Thoracic aorta (tissue), 2 donors: Measurements from ENCODE around the gene PYROXD2. TPM values are rescaled to one million over a fixed set of nuclear protein-coding genes. Genes with fewer than 3 reads are reported as not detected.

Experiments
- ATAC-seq: fragments of 150-250 bp; one replicate; pipeline ENCODE4 v1.8.0; 2017; ENCODE audit warnings: low read depth; ENCODE audit not compliant: insufficient number of reproducible peaks, low FRiP score
- DNase-seq: peaks from one replicate; pipeline ENCODE4 v3.0.0-alpha.2; 2020; ENCODE audit warnings: low spot score
- H3K27ac ChIP-seq, 2 donors: fragments of 200-600 bp; sonication (generic); 1 replicate in 1 of 2; 2 replicates in 1 of 2; pipeline ENCODE4 v1.5.1; 2016; ENCODE audit warnings: mild to moderate bottlenecking in 2 of 2, moderate library complexity in 2 of 2
- H3K27me3 ChIP-seq: fragments of 200-600 bp; sonication (generic); replicated peaks from 2 replicates; pipeline ENCODE4 v1.6.0; 2016; ENCODE audit warnings: mild to moderate bottlenecking; ENCODE audit not compliant: insufficient read depth
- H3K36me3 ChIP-seq: fragments of 200-600 bp; sonication (generic); one replicate; pipeline ENCODE4 v1.5.1; 2016
- H3K4me1 ChIP-seq, 2 donors: fragments of 200-600 bp; sonication (generic); 1 replicate in 1 of 2; 2 replicates in 1 of 2; pipeline versions ENCODE4 v1.5.1 to v1.6.0; 2016; ENCODE audit warnings: low read depth in 2 of 2, mild to moderate bottlenecking in 1 of 2; ENCODE audit not compliant: control insufficient read depth in 1 of 2
- H3K4me3 ChIP-seq: fragments of 200-600 bp; sonication (generic); 2 replicates; pipeline ENCODE4 v1.5.1; 2016; ENCODE audit warnings: mild to moderate bottlenecking
- H3K9me3 ChIP-seq: fragments of 200-600 bp; sonication (generic); 2 replicates; pipeline ENCODE4 v1.5.1; 2016
- total RNA-seq, 2 donors: library from RNA; depleted of rRNA; stranded (reverse); fragments of >200 nt; gene quantifications; one replicate each; pipeline versions ENCODE4 v1.1.0 to v1.2.3, GENCODE V29; 2016
- TF ChIP-seq, protein P1 (sequence below): fragments of 200-600 bp; sonication (generic); IDR thresholded peaks from one replicate; pipeline ENCODE4 v1.5.1; 2019; ENCODE audit warnings: antibody characterized with exemption

The PYROXD2 gene
- total RNA-seq, 2 donors from 2014 or later, result 6.3 to 9.3 TPM

GRCh38 chr10:98444314-98445006 is 29.5 kb upstream of the PYROXD2 start:
- Histone ChIP-seq H3K27ac (no peak overlapping the region), H3K4me1 (peaks cover 2 to 6% of the 10 kb centered on the region in 2 donors), H3K36me3 (peaks cover 15% of the 10 kb centered on the region), H3K9me3 (no peaks in the 10 kb centered on the region), H3K4me3 (no peak overlapping the region), H3K27me3 (no peaks in the 10 kb centered on the region)
- ATAC-seq (no peak), DNase-seq (no peak)
- TF ChIP-seq, protein P1, sequence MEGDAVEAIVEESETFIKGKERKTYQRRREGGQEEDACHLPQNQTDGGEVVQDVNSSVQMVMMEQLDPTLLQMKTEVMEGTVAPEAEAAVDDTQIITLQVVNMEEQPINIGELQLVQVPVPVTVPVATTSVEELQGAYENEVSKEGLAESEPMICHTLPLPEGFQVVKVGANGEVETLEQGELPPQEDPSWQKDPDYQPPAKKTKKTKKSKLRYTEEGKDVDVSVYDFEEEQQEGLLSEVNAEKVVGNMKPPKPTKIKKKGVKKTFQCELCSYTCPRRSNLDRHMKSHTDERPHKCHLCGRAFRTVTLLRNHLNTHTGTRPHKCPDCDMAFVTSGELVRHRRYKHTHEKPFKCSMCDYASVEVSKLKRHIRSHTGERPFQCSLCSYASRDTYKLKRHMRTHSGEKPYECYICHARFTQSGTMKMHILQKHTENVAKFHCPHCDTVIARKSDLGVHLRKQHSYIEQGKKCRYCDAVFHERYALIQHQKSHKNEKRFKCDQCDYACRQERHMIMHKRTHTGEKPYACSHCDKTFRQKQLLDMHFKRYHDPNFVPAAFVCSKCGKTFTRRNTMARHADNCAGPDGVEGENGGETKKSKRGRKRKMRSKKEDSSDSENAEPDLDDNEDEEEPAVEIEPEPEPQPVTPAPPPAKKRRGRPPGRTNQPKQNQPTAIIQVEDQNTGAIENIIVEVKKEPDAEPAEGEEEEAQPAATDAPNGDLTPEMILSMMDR, result no peak

DNA sequence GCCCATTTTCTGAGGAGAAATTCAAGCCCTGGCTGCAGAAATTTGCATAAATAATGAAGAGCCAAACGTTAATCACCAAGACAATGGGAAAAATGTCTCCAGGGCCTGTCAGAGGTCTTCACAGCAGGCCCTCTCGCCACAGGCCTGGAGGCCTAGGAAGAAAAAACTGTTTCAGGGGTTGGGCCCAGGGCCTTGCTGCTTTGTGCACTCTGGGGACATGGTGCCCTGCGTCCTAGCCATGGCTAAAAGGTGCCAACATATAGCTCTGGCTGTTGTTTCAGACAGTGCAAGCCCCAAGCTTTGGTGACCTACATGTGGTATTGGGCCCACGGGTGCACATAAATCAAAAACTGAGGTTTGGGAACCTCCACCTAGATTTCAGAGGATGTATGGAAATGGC is 23.7 kb upstream of the PYROXD2 start:
- DNase-seq, result no peak

DNA sequence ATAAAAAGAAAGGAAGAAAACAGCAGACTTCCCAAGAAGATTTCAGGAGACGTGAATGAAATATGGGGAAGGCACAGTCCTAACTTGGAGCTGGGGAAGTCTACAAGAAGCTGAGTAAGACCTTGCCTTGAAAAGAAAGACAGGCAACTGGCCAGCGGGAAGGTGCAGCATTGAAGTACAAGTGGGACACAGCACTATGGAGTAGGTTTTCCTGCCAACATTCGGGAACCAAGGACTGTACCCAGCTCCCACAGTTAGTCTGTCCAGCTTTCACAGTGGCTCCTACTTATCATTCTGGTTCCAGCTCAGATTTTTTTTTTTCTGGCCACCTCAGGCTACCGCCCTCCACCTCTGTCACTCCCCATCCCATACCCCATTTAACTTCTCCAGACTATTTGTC is 21.7 kb upstream of the PYROXD2 start:
- Histone ChIP-seq H3K4me1 (no peaks in the 10 kb centered on the region), H3K4me3 (no peak overlapping the region), H3K9me3 (no peaks in the 10 kb centered on the region), H3K27ac (no peak overlapping the region), H3K36me3 (peaks cover 50% of the 10 kb centered on the region), H3K27me3 (no peaks in the 10 kb centered on the region)
- ATAC-seq (no peak), DNase-seq (no peak)
- TF ChIP-seq, protein P1, result no peak

More for the DNA sequence above, 23.7 kb upstream of the PYROXD2 start:
- no peak for ATAC-seq
- no peaks in the 10 kb centered on the region for H3K9me3 ChIP-seq
- no peak overlapping the region for H3K4me3 ChIP-seq
- TF ChIP-seq, protein P1, result no peak
- no peak overlapping the region for H3K27ac ChIP-seq
- no peaks in the 10 kb centered on the region for H3K4me1 ChIP-seq
- H3K27me3 ChIP-seq, result no peaks in the 10 kb centered on the region
- peaks cover 33% of the 10 kb centered on the region for H3K36me3 ChIP-seq

- no peak for DNase-seq
- no peak overlapping the region for H3K4me3 ChIP-seq
- H3K4me1 ChIP-seq, result no peaks in the 10 kb centered on the region
- TF ChIP-seq, protein P1, result no peak
- H3K27me3 ChIP-seq, result no peaks in the 10 kb centered on the region
- H3K9me3 ChIP-seq, result no peaks in the 10 kb centered on the region
- no peak for ATAC-seq
- H3K36me3 ChIP-seq, result peaks cover 60% of the 10 kb centered on the region
- no peak overlapping the region for H3K27ac ChIP-seq
Observed at GRCh38 chr10:98435178-98435577, 20.2 kb upstream of the PYROXD2 start.

GRCh38 chr10:98433881-98434732 is 19.1 kb upstream of the PYROXD2 start:
- DNase-seq (no peak), ATAC-seq (no peak)
- TF ChIP-seq, protein P1, result no peak
- H3K9me3 ChIP-seq, result no peaks in the 10 kb centered on the region
- no peak overlapping the region for H3K4me3 ChIP-seq
- no peaks in the 10 kb centered on the region for H3K27me3 ChIP-seq
- H3K36me3 ChIP-seq, result peaks cover 62% of the 10 kb centered on the region
- H3K27ac ChIP-seq, result no peak overlapping the region
- no peaks in the 10 kb centered on the region for H3K4me1 ChIP-seq
